Activated T-helper 1 cell treated with Interleukin-2 at 50 U/mL for 16 hours (primary cell): ENCODE results near the gene MVB12A.

Experiments used
- DNase-seq: peaks from one replicate; pipeline ENCODE4 v3.0.0-alpha.2; 2020; ENCODE audit warnings: low read depth

MVB12A gene

DNA sequence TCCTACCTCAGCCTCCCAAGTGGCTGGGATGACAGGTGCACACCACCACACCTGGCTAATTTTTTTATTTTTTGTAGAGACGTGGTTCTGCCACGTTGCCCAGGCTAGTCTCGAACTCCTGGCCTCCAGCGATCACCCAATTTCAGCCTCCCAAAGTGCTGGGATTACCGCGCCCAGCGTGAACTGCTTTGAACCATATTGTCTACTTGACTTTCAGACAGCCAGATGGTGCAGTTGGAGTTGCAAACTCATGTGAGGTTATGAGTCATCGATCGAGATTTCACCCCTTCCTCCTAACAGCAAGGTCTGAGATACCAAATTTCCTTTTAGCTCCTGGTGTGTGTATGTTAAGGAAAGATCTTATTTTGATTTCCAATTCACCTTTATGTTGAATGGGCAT lies 53.2 kb downstream of the MVB12A start:
- DNase-seq, result no peak
